ENCODE results near the gene VMP1. TPM values are rescaled to one million over a fixed set of nuclear protein-coding genes. Genes with fewer than 3 reads are reported as not detected.

The VMP1 gene
- total and polyA plus RNA-seq, 2 of the 13 experiments (the other 11 are each of a cell fraction or from before 2014, with no cell fraction given), result 186 to 271 TPM

DNA sequence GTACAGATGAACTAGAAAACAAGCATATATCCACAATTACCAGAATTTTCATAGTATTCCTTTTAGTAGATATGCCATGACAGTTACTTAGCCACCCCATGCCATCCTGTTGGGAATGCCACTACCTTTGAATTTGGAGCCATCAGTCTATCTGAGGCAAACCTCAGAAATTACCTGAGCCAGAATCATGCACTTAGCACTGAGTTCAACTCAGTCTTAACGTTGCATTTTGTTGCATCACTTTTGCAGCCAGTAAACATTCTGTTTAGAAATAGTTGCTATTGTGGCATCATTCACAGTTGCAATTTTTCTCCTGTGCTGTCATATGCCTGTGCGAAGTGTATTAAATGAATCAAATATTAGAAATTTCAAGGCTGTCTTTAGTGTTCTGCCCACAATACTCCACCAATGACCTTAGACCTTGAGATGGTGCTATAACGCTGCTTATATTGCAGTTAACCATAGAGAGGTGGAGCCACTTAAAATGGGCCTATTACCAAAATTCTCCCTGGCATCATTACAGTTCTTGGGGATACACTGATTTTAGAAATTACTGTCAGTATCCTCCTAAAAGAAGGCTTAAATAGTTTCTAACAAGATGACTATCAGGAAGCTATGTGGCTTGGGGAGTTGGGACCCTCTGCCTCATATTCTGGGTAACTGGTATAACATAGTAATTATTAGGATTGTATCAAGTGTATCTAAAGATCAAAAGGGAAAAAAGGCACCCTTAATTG lies 11.3 kb upstream of the VMP1 start (continued):
- TF ChIP-seq SMC3 (IDR thresholded peaks at IDR 0.05; ENCODE audit: low read length), result 0 out of 2 replicates have a peak, but pooled peaks have one; percentile 9
- TF ChIP-seq, protein P1, sequence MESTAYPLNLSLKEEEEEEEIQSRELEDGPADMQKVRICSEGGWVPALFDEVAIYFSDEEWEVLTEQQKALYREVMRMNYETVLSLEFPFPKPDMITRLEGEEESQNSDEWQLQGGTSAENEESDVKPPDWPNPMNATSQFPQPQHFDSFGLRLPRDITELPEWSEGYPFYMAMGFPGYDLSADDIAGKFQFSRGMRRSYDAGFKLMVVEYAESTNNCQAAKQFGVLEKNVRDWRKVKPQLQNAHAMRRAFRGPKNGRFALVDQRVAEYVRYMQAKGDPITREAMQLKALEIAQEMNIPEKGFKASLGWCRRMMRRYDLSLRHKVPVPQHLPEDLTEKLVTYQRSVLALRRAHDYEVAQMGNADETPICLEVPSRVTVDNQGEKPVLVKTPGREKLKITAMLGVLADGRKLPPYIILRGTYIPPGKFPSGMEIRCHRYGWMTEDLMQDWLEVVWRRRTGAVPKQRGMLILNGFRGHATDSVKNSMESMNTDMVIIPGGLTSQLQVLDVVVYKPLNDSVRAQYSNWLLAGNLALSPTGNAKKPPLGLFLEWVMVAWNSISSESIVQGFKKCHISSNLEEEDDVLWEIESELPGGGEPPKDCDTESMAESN (CRISPR knock-in tag; conservative IDR thresholded peaks at IDR 0.05), result no peak

DNA sequence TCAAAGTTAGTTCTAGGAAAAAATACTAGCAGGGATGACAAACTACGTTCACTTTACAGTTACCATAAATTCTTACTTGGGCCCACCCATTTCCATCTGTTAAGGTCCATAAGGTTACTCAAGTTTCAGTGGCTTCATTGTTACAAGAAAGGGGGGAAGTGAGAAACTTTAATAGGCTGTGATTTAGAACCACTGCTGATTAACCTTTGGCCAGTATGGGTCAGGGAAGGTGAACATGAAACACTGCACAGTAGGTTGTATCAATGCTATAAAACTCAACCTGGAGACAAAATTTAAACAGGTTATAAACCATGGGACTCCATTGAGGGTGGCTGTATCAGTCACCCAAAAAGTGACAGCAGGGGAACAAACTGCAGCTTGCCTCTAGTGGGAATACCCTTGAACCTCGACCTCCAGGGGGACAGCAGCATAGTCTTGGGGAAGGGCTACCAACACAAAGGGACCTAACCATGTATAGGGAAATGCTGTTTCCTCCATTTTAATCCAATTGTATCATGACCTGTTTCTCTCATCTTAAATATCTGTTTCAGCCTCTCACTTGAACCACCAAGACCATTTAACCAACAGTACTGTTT lies 10.7 kb upstream of the VMP1 start:
- ChIA-PET POLR2A (interaction anchor here (0.9 to 1.6 kb wide), 2 partner anchors 11 to 77 kb away, joined by 3 to 6 read pairs; partner anchors contain the start of genes CLTC, PTRH2 and VMP1), CTCF (ENCODE audit: low intra/inter-chr PET ratio, low total read pairs) (no interaction called here)
- WGBS (ENCODE audit: low lambda C conversion rate), result 84% methylated on average over 2 of the region's 2 CpGs
- in situ Hi-C loops (cut with HindIII; ENCODE audit: extremely low pct_ligation_motif_present, low pct_unique_long_range_greater_than_20kb) (no loop called here), intact Hi-C loops (cut with micrococcal nuclease; ENCODE audit: unreplicated experiment) (no loop called here)
- BruUV-seq (replicated peaks), result no TSS peak
- no peaks in the 10 kb centered on the region for H3K27me3 ChIP-seq (ENCODE audit: control insufficient read depth in 1 of 2, insufficient read depth in 2 of 2, low read length in 2 of 2)
- H4K20me1 ChIP-seq (ENCODE audit: insufficient read depth, low read length), result peaks cover 54% of the 10 kb centered on the region
- H3K79me2 ChIP-seq (ENCODE audit: insufficient read depth, low read length), result peaks cover 58% of the 10 kb centered on the region
- ATAC-seq (peak; percentile 7), FAIRE-seq (no peak), DNase-seq (ENCODE audit: low spot score) (no peak)
- H3K9me3 ChIP-seq (ENCODE audit: low read length), result no peaks in the 10 kb centered on the region
- peaks cover 29 to 74% of the 10 kb centered on the region in 2 experiments for H3K36me3 ChIP-seq (replicated peaks in 1 of 2; ENCODE audit: control insufficient read depth in 1 of 2, insufficient read depth in 2 of 2, low read length in 2 of 2)
- H3K9ac ChIP-seq (ENCODE audit: insufficient read depth, low read depth, low read length), result no peak overlapping the region
- H3K4me1 ChIP-seq (ENCODE audit: insufficient read depth, low read length), result peaks cover 61% of the 10 kb centered on the region
- no peak overlapping the region for H3K4me2 ChIP-seq (ENCODE audit: low read depth, low read length)
- H3K27ac ChIP-seq (ENCODE audit: extremely low read length, insufficient read depth, low read length), result no peak overlapping the region
- H2AFZ ChIP-seq (ENCODE audit: low read length), result no peak overlapping the region
- no peak overlapping the region for H3K4me3 ChIP-seq (replicated peaks in 1 of 3; ENCODE audit: insufficient read depth in 1 of 3, low read depth in 2 of 3, low read length in 3 of 3)
- TF ChIP-seq ZNF878 (CRISPR knock-in tag; IDR thresholded peaks at IDR 0.05) (no peak), RNF2 (conservative IDR thresholded peaks at IDR 0.05; ENCODE audit: low read depth) (no peak), ATAD3A (CRISPR knock-in tag; IDR thresholded peaks at IDR 0.05) (no peak), POLR2G (IDR thresholded peaks at IDR 0.05; ENCODE audit: low read depth, low read length) (peak; percentile 65), ZNF567 (CRISPR knock-in tag; IDR thresholded peaks at IDR 0.05; ENCODE audit: borderline replicate concordance) (0 out of 2 replicates have a peak, but pooled peaks have one; percentile 33), GFI1 (CRISPR knock-in tag; IDR thresholded peaks at IDR 0.05; ENCODE audit: borderline replicate concordance) (no peak), NR2F1 (CRISPR knock-in tag; IDR thresholded peaks at IDR 0.05) (peak in 1 of 2 experiments; percentile 41; a peak in 1 of 4 replicates), POLR2AphosphoS5 (IDR thresholded peaks at IDR 0.05; ENCODE audit: low read depth, low read length) (0 out of 2 replicates have a peak, but pooled peaks have one; percentile 10), AGO2 (optimal IDR thresholded peaks at IDR 0.05; ENCODE audit: low read depth, low read length) (peak; percentile 63), SATB2 (CRISPR knock-in tag; IDR thresholded peaks at IDR 0.05) (no peak), ZNF20 (CRISPR knock-in tag; IDR thresholded peaks at IDR 0.05) (no peak), ZNF496 (CRISPR knock-in tag; IDR thresholded peaks at IDR 0.05; ENCODE audit: insufficient replicate concordance) (no peak), IRF2 (CRISPR knock-in tag; IDR thresholded peaks at IDR 0.05) (no peak), PHF21A (CRISPR knock-in tag; IDR thresholded peaks at IDR 0.05) (no peak), ZNF501 (CRISPR knock-in tag; IDR thresholded peaks at IDR 0.05) (no peak)
- TF ChIP-seq, protein P2, sequence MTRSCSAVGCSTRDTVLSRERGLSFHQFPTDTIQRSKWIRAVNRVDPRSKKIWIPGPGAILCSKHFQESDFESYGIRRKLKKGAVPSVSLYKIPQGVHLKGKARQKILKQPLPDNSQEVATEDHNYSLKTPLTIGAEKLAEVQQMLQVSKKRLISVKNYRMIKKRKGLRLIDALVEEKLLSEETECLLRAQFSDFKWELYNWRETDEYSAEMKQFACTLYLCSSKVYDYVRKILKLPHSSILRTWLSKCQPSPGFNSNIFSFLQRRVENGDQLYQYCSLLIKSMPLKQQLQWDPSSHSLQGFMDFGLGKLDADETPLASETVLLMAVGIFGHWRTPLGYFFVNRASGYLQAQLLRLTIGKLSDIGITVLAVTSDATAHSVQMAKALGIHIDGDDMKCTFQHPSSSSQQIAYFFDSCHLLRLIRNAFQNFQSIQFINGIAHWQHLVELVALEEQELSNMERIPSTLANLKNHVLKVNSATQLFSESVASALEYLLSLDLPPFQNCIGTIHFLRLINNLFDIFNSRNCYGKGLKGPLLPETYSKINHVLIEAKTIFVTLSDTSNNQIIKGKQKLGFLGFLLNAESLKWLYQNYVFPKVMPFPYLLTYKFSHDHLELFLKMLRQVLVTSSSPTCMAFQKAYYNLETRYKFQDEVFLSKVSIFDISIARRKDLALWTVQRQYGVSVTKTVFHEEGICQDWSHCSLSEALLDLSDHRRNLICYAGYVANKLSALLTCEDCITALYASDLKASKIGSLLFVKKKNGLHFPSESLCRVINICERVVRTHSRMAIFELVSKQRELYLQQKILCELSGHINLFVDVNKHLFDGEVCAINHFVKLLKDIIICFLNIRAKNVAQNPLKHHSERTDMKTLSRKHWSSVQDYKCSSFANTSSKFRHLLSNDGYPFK (CRISPR knock-in tag; IDR thresholded peaks at IDR 0.05; ENCODE audit: borderline replicate concordance), result no peak
